ENCODE data around the gene FAR2. TPM values are rescaled to one million over a fixed set of nuclear protein-coding genes. Genes with fewer than 3 reads are reported as not detected.

Gene FAR2
- polyA plus RNA-seq, 3 donors = 14.8 to 38.0 (median 35.8) TPM

- H3K27ac ChIP-seq (ENCODE audit: low read depth in 1 of 2, low read length in 2 of 2) = no peak overlapping the region
- no peaks in the 10 kb centered on the region for H3K27me3 ChIP-seq (ENCODE audit: control insufficient read depth in 2 of 2, insufficient read depth in 2 of 2, low read length in 2 of 2)
- Mint-ChIP-seq H3K27ac (no peak overlapping the region), H3K9me3 (peaks cover 0 to 1% (median 0%) of the 10 kb centered on the region in 7 donors), H3K36me3 (peaks cover 0 to 2% of the 10 kb centered on the region in 2 donors), H3K4me1 (peaks cover 1% of the 10 kb centered on the region), H3K4me3 (no peak overlapping the region), H3K27me3 (ENCODE audit: low read depth in 3 of 3) (peaks cover 0 to 3% (median 2%) of the 10 kb centered on the region in 3 donors)
- TF ChIP-seq CTCF (IDR thresholded peaks at IDR 0.05) = no peak
- DNase-seq = no peak
- H3K4me1 ChIP-seq (ENCODE audit: control insufficient read depth in 1 of 2, insufficient read depth in 2 of 2, low read length in 2 of 2) = no peaks in the 10 kb centered on the region
- no peak overlapping the region for H2AFZ ChIP-seq (ENCODE audit: insufficient read depth, low read depth, low read length, poor library complexity, severe bottlenecking)
- no peak overlapping the region for H3K9ac ChIP-seq (ENCODE audit: insufficient read depth, low read length, poor library complexity, severe bottlenecking)
- no peak overlapping the region for H3K4me3 ChIP-seq (replicated peaks in 1 of 3; ENCODE audit: low read depth in 2 of 3, low read length in 3 of 3)
- H3K36me3 ChIP-seq (replicated peaks in 1 of 2; ENCODE audit: control insufficient read depth in 1 of 2, insufficient read depth in 2 of 2, low read length in 2 of 2) = no peaks in the 10 kb centered on the region
- no peaks in the 10 kb centered on the region for H3K9me3 ChIP-seq (replicated peaks in 1 of 2; ENCODE audit: control insufficient read depth in 1 of 2, insufficient read depth in 1 of 2, low read length in 2 of 2)
- no peak overlapping the region for H3K4me2 ChIP-seq (replicated peaks; ENCODE audit: extremely low read depth, low read length, poor library complexity, severe bottlenecking)
- no peaks in the 10 kb centered on the region for H3K79me2 ChIP-seq (ENCODE audit: insufficient read depth, low read length)
- no peaks in the 10 kb centered on the region for H4K20me1 ChIP-seq (ENCODE audit: insufficient read depth, low read length)
- intact Hi-C loops (cut with micrococcal nuclease) = no loop called here
- WGBS (ENCODE audit: insufficient coverage) = no CpG with 5 or more reads among the region's 2 CpGs
Observed at GRCh38 chr12:29187756-29188155, 38.7 kb downstream of the FAR2 start.

- Mint-ChIP-seq H3K27ac (no peak overlapping the region), H3K9me3 (no peaks in the 10 kb centered on the region), H3K27me3 (ENCODE audit: low read depth in 3 of 3) (peaks cover 0 to 3% (median 2%) of the 10 kb centered on the region in 3 donors), H3K4me1 (peaks cover 1% of the 10 kb centered on the region), H3K36me3 (peaks cover 2 to 3% of the 10 kb centered on the region in 2 donors), H3K4me3 (no peak overlapping the region)
- intact Hi-C loops (cut with micrococcal nuclease) = no loop called here
- Histone ChIP-seq H3K9me3 (replicated peaks in 1 of 2; ENCODE audit: control insufficient read depth in 1 of 2, insufficient read depth in 1 of 2, low read length in 2 of 2) (no peaks in the 10 kb centered on the region), H3K79me2 (ENCODE audit: insufficient read depth, low read length) (no peaks in the 10 kb centered on the region), H3K27ac (ENCODE audit: low read depth in 1 of 2, low read length in 2 of 2) (no peak overlapping the region), H3K4me2 (replicated peaks; ENCODE audit: extremely low read depth, low read length, poor library complexity, severe bottlenecking) (no peak overlapping the region), H2AFZ (ENCODE audit: insufficient read depth, low read depth, low read length, poor library complexity, severe bottlenecking) (no peak overlapping the region), H3K9ac (ENCODE audit: insufficient read depth, low read length, poor library complexity, severe bottlenecking) (no peak overlapping the region), H3K36me3 (replicated peaks in 1 of 2; ENCODE audit: control insufficient read depth in 1 of 2, insufficient read depth in 2 of 2, low read length in 2 of 2) (no peaks in the 10 kb centered on the region), H3K4me1 (ENCODE audit: control insufficient read depth in 1 of 2, insufficient read depth in 2 of 2, low read length in 2 of 2) (no peaks in the 10 kb centered on the region), H4K20me1 (ENCODE audit: insufficient read depth, low read length) (no peaks in the 10 kb centered on the region), H3K27me3 (ENCODE audit: control insufficient read depth in 2 of 2, insufficient read depth in 2 of 2, low read length in 2 of 2) (no peaks in the 10 kb centered on the region), H3K4me3 (replicated peaks in 1 of 3; ENCODE audit: low read depth in 2 of 3, low read length in 3 of 3) (no peak overlapping the region)
- WGBS (ENCODE audit: insufficient coverage) = 100% methylated on average over 1 of the region's 6 CpGs
- no peak for TF ChIP-seq CTCF (IDR thresholded peaks at IDR 0.05)
- DNase-seq = no peak
Observed at GRCh38 chr12:29191267-29191850, 42.3 kb downstream of the FAR2 start.

Data from CD14-positive monocyte (primary cell).